K562 (cell line): ENCODE measurements around the gene PNPLA2. TPM values are rescaled to one million over a fixed set of nuclear protein-coding genes. Genes with fewer than 3 reads are reported as not detected.

ENCODE experiments used
- ARID1B ChIP-seq: fragments of 450-650 bp; IDR thresholded peaks from 2 replicates; pipeline ENCODE4 v1.6.1; 2016; ENCODE audit warnings: antibody characterized with exemption, mild to moderate bottlenecking, inconsistent platforms
- ATF7 ChIP-seq: fragments of 450-650 bp; IDR thresholded peaks from 2 replicates; pipeline ENCODE4 v1.7.1; 2014; ENCODE audit warnings: mild to moderate bottlenecking, moderate library complexity
- CBFA2T2 ChIP-seq: fragments of 450-650 bp; conservative IDR thresholded peaks from 2 replicates; pipeline ENCODE4 v1.6.1; 2017; ENCODE audit warnings: mild to moderate bottlenecking
- CEBPB ChIP-seq: fragments of 450-650 bp; IDR thresholded peaks from 2 replicates; pipeline ENCODE4 v1.6.1; 2016; ENCODE audit warnings: missing genetic modification characterization, missing compliant biosample characterization
- CSDE1 ChIP-seq, 2 experiments: fragments of 450-650 bp; IDR thresholded peaks; 2 replicates each; pipeline ENCODE4 v1.6.1; 2016; ENCODE audit warnings: mild to moderate bottlenecking in 1 of 2
- E2F6 ChIP-seq, 2 experiments: IDR thresholded peaks; 2 replicates each; pipeline ENCODE4 v1.6.1; 2011; ENCODE audit warnings: borderline replicate concordance in 1 of 2, control low read depth in 1 of 2, low read depth in 1 of 2, low read length in 1 of 2, mild to moderate bottlenecking in 1 of 2, mixed read lengths in 1 of 2, moderate library complexity in 1 of 2; ENCODE audit not compliant: insufficient read depth in 1 of 2, insufficient read length in 1 of 2, poor library complexity in 1 of 2, severe bottlenecking in 1 of 2; ENCODE audit errors: extremely low read depth in 1 of 2
- ELF2 ChIP-seq: fragments of 250-450 bp; sonication (Bioruptor Pico); IDR thresholded peaks from 2 replicates; pipeline ENCODE4 v1.5.0; 2021; ENCODE audit warnings: mild to moderate bottlenecking
- ELK1 ChIP-seq: sonication (generic); formaldehyde crosslinking; IDR thresholded peaks from 2 replicates; pipeline ENCODE4 v1.8.1; 2022; ENCODE audit warnings: missing genetic modification reagents
- ERF ChIP-seq: fragments of 450-650 bp; formaldehyde crosslinking; IDR thresholded peaks from 2 replicates; pipeline ENCODE4 v1.4.0; 2020; ENCODE audit warnings: mild to moderate bottlenecking, mixed read lengths
- HEY1 ChIP-seq: fragments of 250-450 bp; sonication (Bioruptor Pico); IDR thresholded peaks from 2 replicates; pipeline ENCODE4 v1.5.0; 2020; ENCODE audit warnings: mild to moderate bottlenecking, moderate library complexity, borderline replicate concordance
- HNRNPL ChIP-seq: fragments of 200-400 bp; formaldehyde crosslinking; IDR thresholded peaks from 2 replicates; pipeline ENCODE4 v1.6.1; 2017; ENCODE audit warnings: low read depth, mild to moderate bottlenecking, low read length
- ILF3 ChIP-seq: fragments of 450-650 bp; IDR thresholded peaks from 2 replicates; pipeline ENCODE4 v1.6.1; 2018; ENCODE audit warnings: antibody characterized with exemption, mild to moderate bottlenecking, moderate library complexity, borderline replicate concordance
- KAT2B ChIP-seq: IDR thresholded peaks from one replicate; pipeline ENCODE4 v1.6.1; 2012; ENCODE audit warnings: low read depth, mild to moderate bottlenecking, control low read depth, inconsistent platforms, low read length, moderate library complexity
- LEF1 ChIP-seq: fragments of 450-650 bp; IDR thresholded peaks from 2 replicates; pipeline ENCODE4 v1.6.1; 2016; ENCODE audit warnings: mild to moderate bottlenecking
- NFATC3 ChIP-seq: fragments of 450-650 bp; IDR thresholded peaks from 2 replicates; pipeline ENCODE4 v1.6.1; 2017; ENCODE audit warnings: mild to moderate bottlenecking
- NR2C2 ChIP-seq, 2 experiments: fragments of 200-800 bp in 1 of 2; sonication (Bioruptor generic) in 1 of 2; sonication (generic) in 1 of 2; formaldehyde crosslinking in 1 of 2; IDR thresholded peaks; 2 replicates each; pipeline versions ENCODE4 v1.6.1 to v1.8.0; 2016 to 2022; ENCODE audit warnings: mild to moderate bottlenecking in 1 of 2, missing compliant biosample characterization in 1 of 2, missing genetic modification characterization in 1 of 2, missing genetic modification reagents in 1 of 2
- NUFIP1 ChIP-seq: fragments of 450-650 bp; IDR thresholded peaks from 2 replicates; pipeline ENCODE4 v1.6.1; 2018; ENCODE audit not compliant: partially characterized antibody
- PTBP1 ChIP-seq: fragments of 200-400 bp; formaldehyde crosslinking; IDR thresholded peaks from 2 replicates; pipeline ENCODE4 v1.6.1; 2017; ENCODE audit warnings: low read depth, low read length
- PURB ChIP-seq: sonication (generic); formaldehyde crosslinking; IDR thresholded peaks from 2 replicates; pipeline ENCODE4 v1.9.0; 2021; ENCODE audit warnings: low read depth, mild to moderate bottlenecking, missing genetic modification reagents
- RBM17 ChIP-seq: fragments of 200-400 bp; formaldehyde crosslinking; IDR thresholded peaks from 2 replicates; pipeline ENCODE4 v1.6.1; 2017; ENCODE audit warnings: low read depth, mild to moderate bottlenecking, low read length, borderline replicate concordance
- RFX7 ChIP-seq: fragments of 250-450 bp; sonication (Bioruptor Pico); IDR thresholded peaks from 2 replicates; pipeline ENCODE4 v1.5.1; 2021; ENCODE audit warnings: mild to moderate bottlenecking
- SOX6 ChIP-seq: fragments of 450-650 bp; IDR thresholded peaks from 2 replicates; pipeline ENCODE4 v1.6.1; 2014; ENCODE audit warnings: mild to moderate bottlenecking
- SP2 ChIP-seq: IDR thresholded peaks from 2 replicates; pipeline ENCODE4 v1.6.1; 2011; ENCODE audit warnings: mild to moderate bottlenecking, low read depth, low read length, moderate library complexity; ENCODE audit not compliant: poor library complexity, severe bottlenecking; ENCODE audit errors: extremely low read depth
- VEZF1 ChIP-seq: fragments of 200-800 bp; sonication (Bioruptor generic); IDR thresholded peaks from 2 replicates; pipeline ENCODE4 v1.6.1; 2017; ENCODE audit warnings: missing genetic modification characterization, missing compliant biosample characterization
- ZNF134 ChIP-seq: fragments of 250-450 bp; sonication (Bioruptor Pico); conservative IDR thresholded peaks from 2 replicates; pipeline ENCODE4 v1.4.0; 2020
- ZNF347 ChIP-seq: fragments of 450-650 bp; formaldehyde crosslinking; IDR thresholded peaks from 2 replicates; pipeline ENCODE4 v1.4.0; 2020; ENCODE audit warnings: low read depth, mild to moderate bottlenecking, moderate library complexity
- ZNF830 ChIP-seq: fragments of 250-450 bp; sonication (Bioruptor Pico); IDR thresholded peaks from 2 replicates; pipeline ENCODE4 v1.5.0; 2021; ENCODE audit warnings: mild to moderate bottlenecking
- polyA plus RNA-seq, 8 experiments: library from polyadenylated mRNA; depleted of rRNA in 4 of 8; stranded (reverse) in 5 of 8; unstranded in 3 of 8; fragments of >200 nt; fragmentation: Nextera tagmentation in 2 of 8; fragmentation: Illumina TruSeq in 1 of 8; extraction: Ambion mirVana in 2 of 8; extraction: Trizol in 1 of 8; gene quantifications; 2 replicates each; pipeline versions ENCODE4 v1.2.1 to v1.2.3, GENCODE V29; 2011 to 2014; ENCODE audit warnings: inconsistent platforms in 1 of 8, missing spikeins in 1 of 8
- total RNA-seq, 7 experiments: library from RNA; depleted of rRNA in 6 of 7; stranded (reverse); fragments of >200 nt in 6 of 7; fragmentation: Illumina TruSeq in 2 of 7; extraction: Trizol in 2 of 7; gene quantifications; 2 replicates each; pipeline versions ENCODE4 v1.2.1 to v1.2.3, GENCODE V29; 2011 to 2021; ENCODE audit warnings: low replicate concordance in 1 of 7

Gene PNPLA2
- total and polyA plus RNA-seq, 9 of the 15 experiments (the other 6 are each of a cell fraction or from before 2014, with no cell fraction given): 0.39 to 87.1 (median 8.4) TPM

GRCh38 chr11:827146-827896, 8.6 kb downstream of the PNPLA2 start (continued):
- TF ChIP-seq NUFIP1: no peak
- TF ChIP-seq ATF7: no peak
- 0 out of 2 replicates have a peak, but pooled peaks have one; percentile 14 for TF ChIP-seq SOX6
- no peak for TF ChIP-seq CEBPB (tag)
- no peak for TF ChIP-seq PURB (CRISPR knock-in tag)
- TF ChIP-seq ELF2 (CRISPR knock-in tag): no peak
- TF ChIP-seq LEF1: peak; percentile 48; the same call in 1 of the 2 replicates
- TF ChIP-seq CBFA2T2: no peak
- peak; percentile 76 for TF ChIP-seq VEZF1 (CRISPR knock-in tag)
- TF ChIP-seq PTBP1: no peak
- no peak for TF ChIP-seq CSDE1 (IDR thresholded peaks at IDR 0.05)
- TF ChIP-seq E2F6 (IDR thresholded peaks at IDR 0.05; ENCODE audit: borderline replicate concordance in 1 of 2, extremely low read depth in 1 of 2, insufficient read depth in 1 of 2, insufficient read length in 1 of 2, low read depth in 1 of 2, low read length in 1 of 2, poor library complexity in 1 of 2, severe bottlenecking in 1 of 2): peak in 1 of 2 experiments; percentile 50
- 0 out of 2 replicates have a peak, but pooled peaks have one; percentile 19 for TF ChIP-seq ZNF830
- 0 out of 2 replicates have a peak, but pooled peaks have one; percentile 29 for TF ChIP-seq HNRNPL
- no peak for TF ChIP-seq ILF3
- TF ChIP-seq RFX7 (CRISPR knock-in tag): no peak
- no peak for TF ChIP-seq ZNF134
- TF ChIP-seq ZNF347 (CRISPR knock-in tag): no peak
- no peak for TF ChIP-seq NFATC3
- TF ChIP-seq SP2: no peak
- no peak; the same call in 1 of the 2 replicates for TF ChIP-seq ARID1B
- TF ChIP-seq KAT2B: no peak
- TF ChIP-seq ERF: 0 out of 2 replicates have a peak, but pooled peaks have one; percentile 38
- no peak for TF ChIP-seq NR2C2 (CRISPR knock-in tag; IDR thresholded peaks at IDR 0.05)
- peak; percentile 46 for TF ChIP-seq NR2C2 (tag; IDR thresholded peaks at IDR 0.05)
- no peak for TF ChIP-seq HEY1
- no peak for TF ChIP-seq RBM17
- no peak for TF ChIP-seq ELK1
